ENCODE measurements around the gene RTP5.
A peak's percentile ranks its signal among the peaks of the same experiment; 100 is the strongest.
"Not testable (repeated sequence)": the region's sequence is repeated elsewhere in the genome, so short reads cannot be mapped to it uniquely, and the experiment has no call there.

RTP5 gene

DNA sequence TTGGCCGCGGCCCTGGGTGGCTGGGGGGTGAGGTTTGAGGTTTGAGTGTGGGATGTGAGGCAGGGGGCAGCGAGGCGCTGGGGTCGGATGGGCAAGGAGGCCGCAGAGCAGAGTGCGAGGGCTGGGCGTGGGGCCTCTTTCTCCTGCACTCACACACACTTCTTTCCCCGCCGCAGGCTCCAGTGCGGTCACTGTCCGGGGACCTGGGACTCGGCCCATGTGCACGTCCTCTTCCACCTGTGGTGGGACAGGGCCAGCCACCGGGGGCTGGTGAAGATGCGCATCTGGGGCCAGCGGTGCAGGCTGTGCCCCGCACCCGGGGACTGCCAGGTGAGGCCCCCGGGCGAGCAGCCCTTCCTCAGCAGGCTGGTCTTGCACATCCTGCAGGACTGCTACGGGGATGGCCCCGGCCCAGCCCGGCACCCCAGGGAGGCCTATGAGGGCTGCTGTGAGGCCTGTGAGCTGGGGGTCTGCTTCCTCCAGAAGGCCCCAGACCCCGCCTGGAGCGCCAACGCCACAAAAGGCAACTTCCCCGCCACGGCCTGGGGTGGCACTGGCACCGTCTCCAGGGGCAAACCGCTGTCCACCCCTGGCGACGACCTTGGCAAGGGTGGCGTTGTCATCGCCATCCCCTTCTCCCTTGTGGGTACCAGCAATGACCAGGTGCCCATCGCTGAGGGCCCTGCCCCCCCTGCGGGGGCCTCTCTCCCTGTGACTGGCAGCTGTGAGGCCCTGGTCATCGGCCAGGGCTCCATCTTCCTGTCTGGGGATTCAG lies 2.2 kb downstream of the RTP5 start:
- DNase-seq: no peak

DNA sequence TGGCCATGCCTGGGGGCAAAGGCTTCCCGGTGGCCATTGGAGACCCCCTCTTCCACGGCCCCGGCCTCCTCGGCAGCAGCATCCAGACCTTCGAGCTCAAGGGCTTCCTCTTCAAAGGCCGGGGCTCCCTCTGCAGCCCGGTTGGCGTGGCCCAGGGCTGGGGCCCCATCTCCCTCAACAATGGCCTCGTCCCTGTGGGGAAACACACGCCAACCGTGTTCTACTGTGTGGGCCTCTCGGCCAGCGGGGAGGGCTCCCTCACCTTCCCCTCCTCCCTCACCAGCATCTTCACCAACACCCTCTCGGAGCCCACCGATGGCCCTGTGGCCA lies 2.7 kb downstream of the RTP5 start:
- no peak for DNase-seq

DNA sequence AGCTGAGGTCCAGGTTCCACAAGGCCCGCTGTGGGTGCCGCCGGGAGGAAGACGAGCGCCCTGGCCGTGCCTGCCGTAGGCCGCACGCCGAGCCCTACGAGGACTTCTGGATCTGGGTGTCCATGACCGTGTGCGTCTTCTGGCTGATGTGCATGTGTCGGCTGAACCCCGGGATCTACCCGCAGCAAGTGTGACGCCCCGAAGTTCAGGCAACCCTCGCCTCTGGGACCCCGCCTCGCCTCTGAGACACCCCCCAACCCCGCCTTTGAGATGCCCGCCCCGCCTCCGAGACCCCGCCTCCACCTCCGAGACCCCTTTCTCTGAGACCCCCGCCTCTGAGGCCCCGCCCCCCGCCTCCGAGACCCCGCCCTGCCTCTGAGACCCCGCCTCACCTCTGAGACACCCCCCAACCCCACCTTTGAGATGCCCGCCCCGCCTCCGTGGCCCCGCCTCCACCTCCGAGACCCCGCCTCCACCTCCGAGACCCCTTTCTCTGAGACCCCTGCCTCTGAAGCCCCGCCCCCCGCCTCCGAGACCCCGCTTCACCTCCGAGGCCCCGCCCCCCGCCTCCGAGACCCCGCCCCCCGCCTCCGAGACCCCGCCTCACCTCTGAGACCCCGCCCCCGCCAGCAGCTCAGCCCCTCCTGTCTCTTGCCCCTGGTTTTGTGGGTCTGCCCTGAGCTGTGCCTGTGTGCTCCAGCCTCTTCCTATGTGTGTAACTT lies 3.7 kb downstream of the RTP5 start:
- DNase-seq: no peak

DNA sequence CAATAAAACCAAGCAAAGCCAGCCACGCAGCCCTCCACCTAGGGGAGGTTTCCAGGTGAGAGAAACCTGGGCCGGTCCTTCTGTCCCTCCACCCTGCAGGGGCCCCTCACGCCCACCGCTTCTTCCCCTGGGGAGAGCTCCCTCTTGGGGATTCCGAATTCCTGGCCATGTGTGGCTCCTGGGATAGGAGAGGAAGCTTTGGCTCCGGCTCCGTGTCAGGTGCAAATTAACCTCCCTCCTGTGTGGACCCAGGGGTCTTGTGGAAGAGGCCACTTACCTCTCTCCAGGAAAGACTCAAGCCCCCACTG lies 4.2 kb downstream of the RTP5 start:
- no peak for DNase-seq

DNA sequence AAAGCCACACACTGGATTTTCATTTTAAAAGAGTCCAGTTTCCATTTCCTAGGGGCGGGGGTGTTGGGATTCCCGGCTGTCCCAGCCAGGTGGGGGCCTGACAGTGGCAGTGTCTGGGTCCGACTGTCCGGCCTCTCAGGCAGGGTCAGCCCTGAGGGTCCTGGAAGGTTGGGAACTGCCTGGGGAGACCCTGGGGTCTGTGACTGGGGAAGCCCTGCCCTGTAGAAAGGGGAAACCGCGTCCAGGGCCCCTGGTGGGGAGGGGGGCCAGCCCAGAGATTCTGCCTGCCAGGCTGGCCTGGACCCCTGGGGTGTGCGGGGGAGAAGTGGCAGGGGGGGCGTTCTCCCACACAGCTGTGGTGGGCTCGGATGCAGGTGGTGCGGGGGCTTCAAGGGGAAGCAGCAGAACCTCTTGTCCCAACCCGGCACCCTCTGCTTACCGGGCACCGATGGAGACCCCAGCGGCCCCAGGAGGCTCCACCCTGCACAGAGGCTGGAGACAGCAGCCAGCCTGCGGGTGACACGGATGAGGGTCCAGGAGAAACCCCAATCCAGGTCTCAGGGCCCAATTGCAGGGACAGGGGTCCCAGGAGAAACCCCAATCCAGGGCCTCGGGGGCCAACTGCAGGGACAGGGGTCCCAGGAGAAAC lies 4.9 kb downstream of the RTP5 start:
- no peak for DNase-seq

DNA sequence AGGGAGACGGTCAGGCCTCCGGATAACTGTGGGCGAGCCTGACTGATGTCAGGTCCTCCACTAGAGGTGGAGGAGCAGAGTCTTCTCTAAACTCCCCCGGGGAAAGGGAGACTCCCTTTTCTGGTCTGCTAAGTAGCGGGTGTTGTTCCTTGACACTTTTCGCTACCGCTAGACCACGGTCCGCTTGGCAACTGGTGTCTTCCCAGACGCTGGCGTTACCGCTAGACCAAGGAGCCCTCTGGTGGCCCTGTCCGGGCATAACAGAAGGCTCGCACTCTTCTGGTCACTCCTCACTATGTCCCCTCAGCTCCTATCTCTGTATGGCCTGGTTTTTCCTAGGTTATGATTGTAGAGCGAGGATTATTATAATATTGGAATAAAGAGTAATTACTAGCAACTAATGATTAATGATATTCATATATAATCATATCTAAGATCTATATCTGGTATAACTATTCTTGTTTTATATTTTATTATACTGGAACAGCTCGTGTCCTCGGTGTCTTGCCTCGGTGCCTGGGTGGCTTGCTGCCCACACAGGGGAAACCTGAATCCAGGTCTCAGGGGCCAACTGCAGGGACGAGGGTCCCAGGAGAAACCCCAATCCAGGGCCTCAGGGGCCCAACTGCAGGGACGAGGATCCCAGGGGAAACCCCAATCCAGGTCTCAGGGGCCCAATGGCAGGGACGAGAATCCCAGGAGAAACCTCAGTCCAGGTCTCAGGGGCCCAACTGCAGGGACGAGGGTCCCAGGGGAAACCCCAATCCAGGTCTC lies 6.4 kb downstream of the RTP5 start:
- DNase-seq: not testable (repeated sequence)

DNA sequence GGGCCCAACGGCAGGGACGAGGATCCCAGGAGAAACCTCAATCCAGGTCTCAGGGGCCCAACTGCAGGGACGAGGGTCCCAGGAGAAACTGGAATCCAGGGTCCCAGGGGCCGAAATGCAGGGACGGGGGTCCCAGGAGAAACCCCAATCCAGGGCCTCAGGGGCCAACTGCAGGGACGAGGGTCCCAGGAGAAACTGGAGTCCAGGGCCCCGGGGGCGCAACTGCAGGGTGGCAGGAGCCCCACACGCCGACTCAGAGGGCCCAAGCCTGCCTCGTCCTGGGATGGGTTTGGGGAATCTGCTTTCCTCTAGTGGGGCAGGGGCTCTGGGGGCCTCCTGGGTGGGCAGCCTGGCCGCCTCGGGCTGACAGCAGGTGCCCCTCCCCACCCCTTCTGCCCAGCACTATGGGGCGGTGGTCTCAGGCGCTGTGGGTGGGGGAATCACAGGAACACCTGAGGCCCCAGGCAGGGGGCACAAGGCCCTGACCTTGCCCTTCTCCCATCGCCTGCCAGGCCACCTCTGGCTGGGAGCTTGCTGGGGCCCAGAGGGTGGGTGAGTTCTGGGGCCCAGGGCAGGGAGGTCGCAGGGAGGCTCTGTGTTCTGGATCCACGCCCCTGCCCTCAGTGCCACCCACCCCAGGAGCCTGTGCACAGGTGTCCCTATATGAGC lies 7.1 kb downstream of the RTP5 start:
- no peak for DNase-seq

DNA sequence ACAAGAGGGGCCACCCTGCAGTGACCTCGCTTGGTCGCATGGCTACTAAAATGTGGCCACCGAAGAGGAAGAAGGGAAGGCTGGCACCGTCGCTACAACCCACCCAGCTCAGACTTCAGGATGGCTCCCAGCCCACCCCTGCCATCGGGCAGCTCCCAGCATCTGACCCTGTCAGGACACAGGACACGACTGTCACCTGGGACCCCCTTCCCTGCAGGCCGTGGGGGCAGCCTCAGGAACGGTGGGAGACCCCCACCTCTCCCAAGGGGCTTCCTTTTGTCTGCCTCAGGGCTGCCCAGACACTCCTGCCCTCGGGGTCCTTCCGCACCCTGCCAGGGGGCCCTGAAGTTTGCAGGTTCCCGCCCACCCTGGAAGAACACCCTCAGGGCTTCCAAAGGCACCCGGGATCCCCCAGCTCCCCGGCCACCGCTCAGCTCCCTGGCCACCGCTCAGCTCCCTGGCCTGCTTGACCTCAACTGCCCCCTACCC lies 7.7 kb downstream of the RTP5 start:
- no peak for DNase-seq

DNA sequence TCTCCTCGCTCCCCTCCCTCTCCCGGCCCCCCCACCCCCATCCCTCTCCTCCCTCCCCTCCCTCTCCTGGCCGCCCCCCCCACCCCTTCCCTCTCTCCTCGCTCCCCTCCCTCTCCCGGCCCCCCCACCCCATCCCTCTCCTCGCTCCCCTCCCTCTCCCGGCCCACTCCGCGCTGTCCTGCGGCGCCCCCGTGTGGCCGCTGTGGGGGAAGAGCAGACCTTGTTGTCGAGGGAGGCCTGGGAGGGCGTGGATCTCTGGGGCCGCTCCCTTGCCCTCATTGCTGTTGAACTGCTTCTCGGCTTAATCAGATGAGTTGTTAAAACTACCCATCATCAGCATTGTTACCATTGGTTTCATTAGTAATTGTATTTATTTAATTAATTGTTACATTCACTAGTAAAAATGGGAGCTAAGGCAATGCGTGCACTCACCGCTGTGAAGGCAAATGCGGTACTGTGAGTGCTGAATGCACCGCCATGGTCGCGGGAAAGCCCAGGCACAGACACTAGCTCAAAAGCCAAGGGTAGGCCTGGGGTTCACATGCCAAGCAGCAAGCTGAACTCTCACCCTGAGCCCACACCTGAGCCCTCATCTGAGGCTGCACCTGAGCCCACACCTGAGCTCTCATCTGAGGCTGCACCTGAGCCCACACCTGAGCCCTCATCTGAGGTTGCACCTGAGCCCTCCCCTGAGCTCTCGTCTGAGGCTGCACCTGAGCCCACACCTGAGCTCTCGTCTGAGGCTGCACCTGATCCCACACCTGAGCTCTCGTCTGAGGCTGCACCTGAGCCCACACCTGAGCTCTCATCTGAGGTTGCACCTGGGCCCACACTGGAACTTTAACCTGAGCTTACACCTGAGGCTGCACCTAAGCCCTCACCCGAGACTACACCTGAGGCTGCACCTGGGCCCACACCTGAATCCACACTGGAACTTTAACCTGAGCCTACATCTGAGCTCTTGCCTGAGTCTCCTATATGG lies 8.8 kb downstream of the RTP5 start:
- peak; percentile 63 for DNase-seq

DNA sequence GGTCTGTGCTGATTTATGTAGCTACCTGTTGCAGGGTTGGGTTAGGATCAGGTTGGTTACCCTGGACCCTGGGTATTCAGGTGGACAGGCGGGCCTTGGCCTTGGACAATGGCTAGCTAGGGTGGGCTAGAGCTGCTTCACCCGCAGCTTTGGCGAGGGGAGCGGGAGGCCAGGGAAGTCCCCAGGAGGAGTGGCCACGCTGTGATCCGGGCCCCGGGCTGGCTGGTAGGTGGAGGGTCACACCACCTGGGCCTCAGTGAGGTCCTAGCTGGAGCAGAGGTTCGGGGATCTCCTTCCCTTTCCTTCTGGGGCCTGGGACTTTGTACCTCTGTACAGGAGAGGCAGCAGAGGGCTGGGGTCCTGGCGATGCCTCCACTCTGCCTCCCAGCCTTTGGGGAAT lies 9.8 kb downstream of the RTP5 start:
- DNase-seq: no peak

DNA sequence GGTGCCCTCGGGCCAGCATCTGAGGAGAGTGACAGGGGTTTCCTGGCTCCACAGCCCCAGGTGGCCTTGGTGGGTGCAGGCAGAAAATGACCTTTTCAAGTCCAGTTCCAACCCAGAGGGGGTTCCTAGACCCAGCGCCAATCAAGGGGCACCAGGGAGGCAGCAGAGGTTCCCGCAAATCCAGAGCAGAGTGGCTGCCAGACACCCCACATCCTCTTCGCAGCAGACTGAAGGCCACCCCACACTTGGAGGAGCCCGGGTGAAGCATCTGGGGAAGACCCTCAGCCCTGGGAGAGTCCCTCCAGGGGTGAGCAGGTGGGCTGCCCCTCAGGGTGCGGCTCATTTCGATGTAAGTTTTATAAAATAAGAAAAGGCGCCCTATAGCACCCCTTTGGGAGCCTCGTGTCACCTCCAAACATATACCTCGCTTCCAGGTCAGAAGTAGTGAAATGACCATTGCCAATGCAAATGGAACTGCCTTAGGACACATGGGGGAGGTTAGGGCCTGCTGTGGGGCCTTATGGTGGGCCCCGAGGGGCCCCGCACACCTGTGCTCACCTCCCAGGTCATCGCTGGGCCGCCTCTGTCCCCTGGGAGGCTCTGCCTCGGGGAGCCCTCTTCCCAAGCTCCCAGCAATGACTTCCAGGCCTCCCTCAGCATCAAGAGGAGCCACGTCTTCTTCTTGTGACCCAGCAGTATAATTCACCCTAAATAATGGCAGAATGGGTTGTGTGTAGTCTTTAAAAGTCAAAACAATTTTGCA lies 11.0 kb downstream of the RTP5 start:
- DNase-seq: no peak

DNA sequence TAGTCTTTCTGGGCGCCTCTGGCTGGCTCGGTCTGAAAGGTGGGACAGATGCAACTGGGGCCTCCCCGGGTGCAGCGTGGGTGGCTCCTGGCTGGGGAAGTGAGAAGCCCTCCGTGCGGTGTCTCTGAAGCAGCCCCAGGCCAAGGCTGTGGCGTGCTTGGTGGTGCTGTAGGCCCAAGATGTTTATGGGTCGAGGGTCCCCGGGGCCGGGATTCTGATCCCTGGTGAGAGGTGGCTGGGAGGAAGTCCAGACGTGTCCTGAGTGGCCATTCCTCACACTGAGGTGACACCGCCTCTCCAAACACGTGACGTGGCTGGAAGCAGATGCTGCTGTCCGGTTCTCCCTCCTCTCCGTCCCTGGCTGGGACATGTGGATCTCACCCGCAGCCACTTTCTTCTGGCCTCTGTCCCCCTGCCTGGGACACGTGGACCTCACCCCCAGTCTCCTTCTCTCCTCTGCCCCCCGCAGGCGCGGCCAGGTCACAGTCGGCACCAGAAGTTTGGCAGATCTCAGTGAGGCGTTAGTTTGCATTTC lies 12.6 kb downstream of the RTP5 start:
- no peak for DNase-seq

DNA sequence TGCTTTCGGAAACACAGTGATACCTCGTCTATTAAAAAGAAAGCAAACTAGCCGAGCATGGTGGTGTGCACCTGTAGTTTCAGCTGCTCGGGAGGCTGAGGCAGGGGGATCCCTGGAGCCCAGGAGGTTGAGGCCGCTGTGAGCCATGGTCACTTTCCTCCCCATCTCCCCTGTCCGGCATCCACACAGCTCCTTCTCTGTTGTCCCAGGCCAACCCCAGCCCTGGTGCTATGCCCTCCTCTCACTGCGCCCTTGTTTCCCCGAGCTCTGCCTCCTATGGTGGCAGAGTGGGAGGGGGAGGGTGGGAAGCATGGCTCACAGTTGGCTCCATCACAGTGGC lies 15.4 kb downstream of the RTP5 start:
- DNase-seq: no peak

DNA sequence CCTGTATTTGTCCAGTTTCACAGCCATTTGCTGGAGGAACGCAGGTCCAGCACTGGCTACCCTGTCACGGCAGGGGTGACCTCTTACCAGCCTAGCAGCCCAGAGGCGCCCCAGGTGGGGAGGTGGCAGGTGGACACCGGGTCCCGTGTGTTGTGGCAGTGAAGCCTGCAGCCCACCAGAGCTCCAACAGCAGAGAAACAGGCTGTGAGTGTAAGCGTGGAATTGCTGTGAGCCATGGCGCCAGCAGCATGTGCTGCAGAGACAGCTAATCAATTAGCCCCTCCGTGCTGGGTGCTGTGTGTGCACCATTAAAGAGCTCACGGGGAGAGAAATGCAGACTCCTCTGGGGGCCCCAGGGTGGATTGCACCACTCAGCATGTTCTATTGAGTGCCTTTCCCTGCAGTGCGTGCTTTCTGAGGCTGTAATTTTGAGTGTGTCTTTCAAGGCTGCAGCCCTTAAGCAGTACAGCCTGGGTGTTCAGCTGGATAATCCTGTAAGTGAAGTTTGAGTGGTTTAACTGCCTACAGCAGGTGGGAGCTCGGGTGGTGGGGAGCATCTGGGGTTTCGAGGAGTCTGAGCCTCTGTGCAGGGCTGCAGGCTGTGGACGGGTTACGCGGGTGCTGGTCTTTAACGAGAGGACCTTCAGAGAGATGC lies 15.9 kb downstream of the RTP5 start:
- no peak for DNase-seq

DNA sequence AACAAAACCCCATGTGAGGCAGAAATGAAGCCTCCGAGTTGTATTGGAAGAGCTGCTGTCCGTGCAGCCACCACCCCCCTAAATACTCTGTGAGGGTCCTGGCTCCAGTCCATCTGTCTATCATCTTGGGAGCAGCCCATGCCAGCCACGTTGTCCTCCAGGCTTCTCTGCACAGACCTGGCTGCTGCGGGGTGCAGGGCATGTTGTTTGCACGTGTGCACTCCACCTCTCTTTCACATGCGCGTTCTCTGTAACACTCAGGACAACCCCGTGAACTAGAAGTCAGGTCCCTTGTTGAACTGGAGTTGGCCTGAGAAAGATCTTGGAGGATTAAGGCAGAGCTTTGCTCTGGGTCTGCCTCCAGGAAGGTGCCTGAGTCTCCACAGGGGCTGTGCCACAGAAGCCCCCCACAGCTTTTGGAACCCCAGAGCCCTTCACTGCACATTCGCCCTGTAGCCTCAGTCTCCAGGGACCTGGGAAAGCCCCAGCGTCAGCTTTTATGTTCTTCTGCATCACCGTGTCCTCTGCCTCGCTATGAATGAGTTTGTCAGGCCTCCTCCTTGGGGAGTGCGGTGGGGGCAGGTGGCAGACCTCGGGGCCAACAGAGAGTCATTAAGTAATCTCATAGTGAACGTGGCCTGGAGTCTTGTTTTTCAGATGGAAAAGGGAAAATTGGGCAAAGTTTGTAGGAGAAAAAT lies 16.6 kb downstream of the RTP5 start:
- no peak for DNase-seq

DNA sequence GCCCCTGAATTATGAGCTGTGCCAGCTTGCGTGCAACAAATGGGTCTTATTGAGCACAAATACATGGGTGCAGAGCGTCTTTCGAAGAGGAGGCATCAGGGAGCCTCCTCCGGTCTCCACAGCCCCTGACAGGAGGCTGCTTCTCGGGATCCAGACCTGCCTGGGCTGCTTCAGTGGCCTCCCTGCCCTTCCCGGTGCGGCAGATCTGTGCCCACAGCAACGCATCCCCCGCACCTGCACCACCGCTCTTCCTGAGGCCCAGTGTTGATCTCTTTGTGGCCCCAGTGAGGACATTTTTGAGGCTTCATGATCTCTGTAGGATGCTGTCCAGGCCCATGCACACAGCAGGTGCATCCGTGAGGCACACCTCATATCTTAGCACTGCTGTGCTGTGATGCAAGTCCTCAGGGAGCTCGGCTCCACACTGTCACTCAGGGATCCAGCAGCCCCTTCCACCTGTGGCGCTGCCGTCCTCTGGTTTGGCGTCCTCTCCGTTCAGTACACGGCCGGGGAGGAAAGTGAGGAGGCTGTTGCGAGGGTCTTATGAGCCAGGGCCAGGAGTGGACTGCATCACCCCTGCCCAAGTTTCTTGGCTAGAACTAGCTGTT lies 17.4 kb downstream of the RTP5 start:
- DNase-seq: no peak

DNA sequence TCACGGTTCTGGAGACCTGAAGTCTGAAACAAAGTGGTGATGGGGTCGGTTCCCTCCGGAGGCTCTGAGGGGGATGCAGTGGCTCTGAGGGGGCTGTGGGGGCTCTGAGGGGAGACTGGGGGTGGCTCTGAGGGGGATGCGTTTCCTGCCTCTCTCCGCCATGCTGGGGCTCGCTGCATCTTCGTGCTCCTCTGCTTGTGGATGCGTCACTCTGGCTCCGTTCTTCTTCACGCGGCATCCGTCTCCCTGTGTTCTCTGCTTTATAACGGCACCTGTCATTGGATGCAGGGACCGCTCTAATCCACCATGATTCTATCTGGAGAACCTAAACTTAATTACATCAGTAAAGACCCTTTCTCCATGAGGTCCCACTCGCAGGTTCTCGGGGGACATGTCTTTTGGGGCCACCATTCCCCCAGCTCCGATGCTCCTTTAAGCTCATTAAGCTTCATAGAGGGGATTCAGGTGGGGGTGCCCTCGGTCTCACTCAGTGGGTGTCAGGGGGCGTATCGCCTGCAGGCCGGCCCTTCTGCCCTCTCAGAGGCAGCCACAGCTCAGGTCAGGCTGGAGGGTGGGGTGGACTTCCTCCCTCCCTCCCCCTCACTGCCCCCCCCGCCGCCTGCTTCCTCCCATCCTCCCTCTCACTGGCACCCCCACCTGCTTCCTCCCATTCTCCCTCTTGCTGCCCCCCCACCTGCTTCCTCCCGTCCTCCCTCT lies 18.4 kb downstream of the RTP5 start:
- DNase-seq: no peak

DNA sequence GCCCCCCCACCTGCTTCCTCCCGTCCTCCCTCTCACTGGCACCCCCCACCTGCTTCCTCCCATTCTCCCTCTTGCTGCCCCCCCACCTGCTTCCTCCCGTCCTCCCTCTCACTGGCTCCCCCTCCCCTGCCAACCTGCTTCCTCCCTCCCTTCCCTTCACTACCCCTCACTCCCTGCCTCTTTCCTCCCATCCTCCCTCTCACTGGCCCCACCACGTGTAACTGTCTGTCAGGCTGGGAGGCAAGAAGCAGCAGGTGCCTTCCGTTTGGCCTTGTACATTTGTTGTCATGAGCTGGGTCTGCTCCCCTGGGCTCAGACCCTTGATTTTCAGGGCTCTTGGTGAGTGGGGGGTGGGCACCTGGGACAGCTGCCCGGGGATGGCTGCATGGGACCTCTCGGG lies 19.1 kb downstream of the RTP5 start:
- no peak for DNase-seq
